Fibroblast of skin of right quadriceps (primary cell): ENCODE data around the gene PVRIG.
A peak's percentile ranks its signal among the peaks of the same experiment; 100 is the strongest.
"Not testable (repeated sequence)": the region's sequence is repeated elsewhere in the genome, so short reads cannot be mapped to it uniquely, and the experiment has no call there.

Experiments used
- DNase-seq: peaks from one replicate; pipeline ENCODE4 v3.0.0-alpha.2; 2013

Gene PVRIG

DNA sequence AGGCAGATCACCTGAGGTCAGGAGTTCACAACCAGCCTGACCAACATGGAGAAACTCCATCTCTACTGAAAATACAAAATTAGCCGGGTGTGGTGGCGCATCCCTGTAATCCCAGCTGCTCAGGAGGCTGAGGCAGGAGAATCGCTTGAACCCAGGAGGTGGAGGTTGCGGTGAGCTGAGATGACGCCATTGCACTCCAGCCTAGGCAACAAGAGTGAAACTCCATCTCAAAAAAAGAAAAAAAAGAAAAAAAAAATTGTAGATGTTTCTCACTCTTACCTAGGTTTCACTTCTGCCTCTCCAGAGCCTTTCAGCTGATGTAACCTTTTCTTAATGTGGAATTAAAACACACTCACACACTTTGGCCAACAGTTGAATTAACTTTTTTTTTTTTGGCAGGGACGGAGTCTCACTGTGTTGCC, 23.8 kb upstream of the PVRIG start:
- not testable (repeated sequence) for DNase-seq

DNA sequence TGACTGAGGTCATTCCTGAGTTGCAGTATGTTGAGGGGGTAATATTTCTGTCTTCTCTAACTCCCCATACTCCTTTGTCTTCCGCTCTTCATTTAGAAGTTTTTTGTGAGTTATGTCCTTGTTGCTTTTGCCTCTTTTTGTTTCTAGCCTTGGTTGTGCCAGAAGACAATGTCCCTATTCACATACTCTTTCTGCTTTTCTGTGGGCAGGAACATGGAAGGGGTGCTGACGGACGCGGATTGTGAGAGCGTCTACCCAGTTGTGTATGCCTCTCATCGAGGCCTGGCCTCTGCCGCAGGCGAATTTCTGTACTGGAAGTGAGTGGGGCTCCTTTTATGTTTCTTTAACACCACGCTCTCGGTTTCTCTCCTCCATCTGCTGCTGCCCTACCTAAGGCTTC, 21.5 kb upstream of the PVRIG start:
- DNase-seq: no peak

DNA sequence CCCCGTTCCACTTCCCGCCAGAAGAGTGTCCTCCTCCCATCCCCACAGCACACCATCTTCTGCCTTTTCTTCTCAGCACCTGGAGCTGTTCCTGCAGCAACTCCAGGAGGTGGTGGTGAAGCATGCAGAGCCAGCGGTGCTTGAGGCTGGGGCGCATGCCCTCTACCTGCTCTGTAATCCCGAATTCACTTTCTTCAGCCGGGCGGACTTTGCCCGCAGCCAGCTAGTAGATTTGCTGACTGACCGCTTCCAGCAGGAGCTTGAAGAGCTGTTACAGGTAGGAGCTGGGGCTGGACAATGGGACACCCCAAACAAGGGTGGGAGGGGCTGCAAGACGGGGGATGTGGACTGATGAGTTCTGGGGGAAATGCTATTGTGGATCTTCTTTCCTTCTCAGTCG, 19.1 kb upstream of the PVRIG start:
- DNase-seq: no peak

DNA sequence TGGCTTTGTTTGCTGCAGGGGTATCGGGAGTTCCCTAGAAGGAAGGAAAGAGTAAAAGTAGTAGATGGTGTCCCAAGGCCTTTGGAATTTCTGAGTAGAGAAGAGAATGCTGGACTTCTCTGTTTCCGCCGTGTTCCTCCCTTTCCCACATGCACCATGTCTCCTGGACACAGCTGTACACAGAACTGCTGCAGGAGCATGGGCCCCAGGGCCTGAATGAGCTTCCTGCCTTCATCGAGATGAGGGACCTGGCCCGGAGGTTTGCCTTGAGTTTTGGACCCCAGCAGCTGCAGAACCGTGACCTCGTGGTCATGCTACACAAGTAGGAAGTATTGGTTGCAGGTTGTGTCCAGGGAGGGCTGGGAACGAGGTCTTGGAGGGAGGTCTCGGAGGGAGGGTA, 15.3 kb upstream of the PVRIG start:
- no peak for DNase-seq

DNA sequence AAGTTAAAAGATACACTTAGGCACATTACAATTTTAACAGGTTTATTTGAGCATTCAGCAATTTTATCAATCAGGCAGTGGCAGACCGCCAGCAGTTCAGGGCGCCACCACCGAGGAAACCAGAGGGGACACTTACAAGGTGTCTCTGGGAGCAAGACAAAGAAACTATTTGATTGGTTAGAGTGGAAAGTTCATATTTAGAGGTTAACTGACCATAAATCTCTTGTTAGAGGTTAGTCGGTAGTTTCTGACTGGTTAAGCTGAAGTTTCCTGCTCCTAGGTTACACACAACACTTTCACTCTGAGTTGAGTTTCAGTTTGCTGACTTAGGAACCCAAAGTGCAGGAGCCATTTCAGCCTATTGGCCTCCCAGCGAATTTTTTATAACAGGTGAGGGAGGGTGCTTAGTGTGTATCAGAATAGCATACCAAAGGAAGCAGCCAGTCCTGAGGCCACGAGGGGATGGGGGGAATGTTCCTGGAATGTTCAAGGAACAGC, 10.8 kb upstream of the PVRIG start:
- DNase-seq: no peak

DNA sequence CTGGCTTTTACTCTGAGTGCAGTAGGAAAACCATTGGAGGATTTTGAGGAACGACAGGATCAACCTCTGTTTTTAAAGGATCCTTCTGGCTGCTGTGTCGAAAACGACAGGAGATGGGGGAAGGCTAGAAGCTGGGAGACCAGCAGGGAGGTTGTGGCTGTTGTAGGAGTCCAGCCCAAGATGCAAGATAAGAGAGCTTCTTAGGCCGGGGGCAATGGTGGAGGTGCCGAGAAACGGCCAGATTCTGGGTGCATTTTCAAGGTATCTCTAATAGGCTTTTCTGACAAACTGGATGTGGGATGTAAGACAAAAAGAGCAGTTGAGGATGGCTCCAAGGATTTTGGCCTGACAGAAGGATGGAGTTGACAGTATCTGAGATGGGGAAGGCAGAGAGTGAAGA, 10.3 kb upstream of the PVRIG start:
- no peak for DNase-seq

DNA sequence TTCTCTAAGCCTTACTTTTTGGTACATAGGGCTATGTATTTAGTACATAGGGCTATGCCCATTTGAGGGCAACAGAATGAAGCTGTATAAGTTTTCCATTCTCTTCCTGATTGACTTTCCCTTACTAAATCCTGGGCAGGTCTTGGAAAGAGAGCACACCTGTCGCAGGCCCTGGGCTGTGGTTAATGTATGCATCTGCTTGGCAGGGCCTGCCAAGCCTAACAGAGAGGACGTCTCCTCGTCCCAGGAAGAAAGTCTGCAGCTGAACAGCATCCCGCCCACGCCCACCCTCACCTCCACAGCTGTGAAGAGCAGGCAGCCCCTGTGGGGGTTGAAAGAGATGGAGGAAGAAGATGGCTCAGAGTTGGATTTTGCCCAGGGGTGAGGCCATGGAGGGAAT, 8.9 kb upstream of the PVRIG start:
- no peak for DNase-seq

DNA sequence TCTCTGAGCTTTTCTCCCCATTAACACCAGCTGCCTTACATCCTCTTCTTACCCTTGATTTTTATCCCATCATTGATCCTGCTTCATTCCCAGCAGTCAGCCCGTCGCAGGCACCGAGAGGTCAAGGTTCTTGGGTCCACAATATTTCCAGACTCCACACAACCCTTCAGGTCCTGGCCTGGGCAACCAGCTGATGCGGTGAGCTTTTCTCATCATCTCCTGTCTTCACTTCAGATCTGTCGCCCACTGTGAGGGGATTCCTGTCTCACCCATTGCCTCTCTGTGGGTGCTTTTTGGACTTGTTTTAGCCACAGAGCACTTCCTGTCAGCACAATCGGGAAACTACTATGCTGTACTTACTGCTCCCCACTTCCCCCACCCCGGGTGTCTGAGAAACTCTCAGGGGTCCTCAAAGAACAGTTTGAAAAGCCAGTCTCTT, 8.4 kb upstream of the PVRIG start:
- no peak for DNase-seq

DNA sequence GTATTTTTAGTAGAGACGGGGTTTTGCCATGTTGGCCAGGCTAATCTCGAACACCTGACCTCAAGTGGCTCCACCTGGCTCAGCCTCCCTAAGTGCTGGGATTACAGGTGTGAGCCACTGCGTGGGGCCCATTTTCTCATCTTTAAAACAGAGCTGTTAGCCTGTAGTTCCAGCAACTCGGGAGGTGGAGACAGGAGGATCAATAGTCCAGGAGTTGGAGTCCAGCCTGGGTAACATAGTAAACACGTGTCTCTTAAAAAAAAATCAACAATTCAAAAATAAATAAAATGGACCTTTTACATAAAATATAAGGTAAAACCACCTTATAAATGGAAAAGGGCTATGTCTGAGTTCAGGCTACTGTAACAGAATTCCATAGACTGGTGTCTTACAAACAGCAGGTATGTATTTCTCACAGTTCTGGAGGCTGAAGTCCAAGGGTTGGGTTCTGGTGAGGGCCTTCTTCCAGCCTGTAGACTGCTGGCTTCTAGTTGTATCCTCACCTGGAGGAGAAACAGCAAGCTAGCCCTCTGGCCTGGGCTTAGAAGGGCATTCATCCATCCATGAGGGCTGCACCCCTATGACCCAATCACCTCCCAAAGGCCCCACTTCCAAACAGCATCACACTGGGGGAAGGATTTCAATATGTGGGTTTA, 7.0 kb upstream of the PVRIG start:
- no peak for DNase-seq

DNA sequence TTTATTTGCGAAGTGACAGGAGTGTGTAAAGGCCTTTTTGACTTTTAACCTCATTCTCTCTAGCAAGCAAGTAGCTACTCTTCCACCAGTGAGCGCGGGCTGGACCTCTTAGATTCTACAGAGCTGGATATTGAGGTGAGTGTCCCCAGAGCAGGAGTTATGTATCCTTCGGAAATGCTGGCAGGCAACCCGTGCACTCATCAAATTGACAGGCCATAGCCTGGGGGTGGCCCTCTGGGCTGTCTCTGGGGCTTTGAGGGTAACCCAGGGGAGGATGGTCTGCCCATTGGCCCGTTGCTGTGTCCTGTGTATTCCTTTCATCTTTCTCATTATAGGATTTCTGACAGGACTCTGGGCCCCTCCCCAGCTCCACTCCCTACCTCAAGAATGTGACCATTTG, 6.1 kb upstream of the PVRIG start:
- no peak for DNase-seq

DNA sequence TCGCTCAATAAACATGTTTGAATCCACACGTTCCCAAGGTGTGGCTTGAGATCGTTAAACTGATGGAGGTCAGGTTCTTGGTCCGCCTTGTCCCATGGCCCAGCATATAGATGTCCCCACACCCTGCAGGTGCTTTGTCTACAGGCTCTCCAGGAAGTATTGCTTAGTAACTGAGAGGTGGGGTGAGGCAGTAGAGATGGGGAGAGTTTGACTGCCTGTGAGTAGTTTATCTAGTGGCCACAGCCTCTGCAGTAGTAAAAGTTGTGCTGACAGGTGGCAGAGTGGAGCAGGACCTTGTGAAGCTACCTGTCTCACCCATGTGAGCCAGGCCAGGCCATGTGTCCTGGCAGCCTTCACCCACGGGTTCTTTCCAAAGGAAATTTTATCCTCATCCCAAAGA, 5.4 kb upstream of the PVRIG start:
- DNase-seq: not testable (repeated sequence)

DNA sequence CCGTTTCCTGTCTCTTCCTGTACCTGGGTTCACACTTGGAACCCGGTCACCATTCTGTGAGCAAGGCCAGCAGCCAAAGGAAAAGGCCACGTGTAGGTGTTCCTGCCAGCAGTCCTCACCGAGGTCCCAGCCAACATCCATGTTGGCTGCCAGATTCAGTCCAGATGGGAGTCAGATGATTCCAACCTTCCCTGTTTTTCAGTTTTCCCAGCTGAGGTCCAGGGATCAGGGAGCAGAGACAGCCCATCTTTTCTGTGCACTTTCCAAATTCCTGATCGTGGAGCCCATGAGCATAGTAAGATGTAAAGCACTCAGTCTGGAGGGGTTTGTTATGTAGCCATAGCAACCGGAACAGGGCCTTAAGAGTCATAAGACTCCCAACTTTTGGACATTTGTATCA, 3.9 kb upstream of the PVRIG start:
- DNase-seq: peak; percentile 21

DNA sequence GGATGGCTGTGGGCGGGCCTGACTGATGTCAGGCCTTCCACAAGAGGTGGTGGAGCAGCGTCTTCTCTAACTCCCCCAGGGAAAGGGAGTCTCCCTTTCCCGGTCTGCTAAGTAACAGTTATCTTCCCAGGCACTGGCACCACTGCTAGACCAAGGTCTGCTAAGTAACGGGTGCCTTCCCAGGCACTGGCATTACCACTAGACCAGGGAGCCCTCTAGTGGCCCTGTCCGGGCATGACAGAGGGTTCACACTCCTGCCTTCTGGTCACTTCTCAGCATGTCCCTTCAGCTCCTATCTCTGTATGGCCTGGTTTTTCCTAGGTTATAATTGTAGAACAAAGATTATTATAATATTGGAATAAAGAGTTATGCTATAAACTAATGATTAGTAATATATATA, 1.8 kb upstream of the PVRIG start:
- not testable (repeated sequence) for DNase-seq

DNA sequence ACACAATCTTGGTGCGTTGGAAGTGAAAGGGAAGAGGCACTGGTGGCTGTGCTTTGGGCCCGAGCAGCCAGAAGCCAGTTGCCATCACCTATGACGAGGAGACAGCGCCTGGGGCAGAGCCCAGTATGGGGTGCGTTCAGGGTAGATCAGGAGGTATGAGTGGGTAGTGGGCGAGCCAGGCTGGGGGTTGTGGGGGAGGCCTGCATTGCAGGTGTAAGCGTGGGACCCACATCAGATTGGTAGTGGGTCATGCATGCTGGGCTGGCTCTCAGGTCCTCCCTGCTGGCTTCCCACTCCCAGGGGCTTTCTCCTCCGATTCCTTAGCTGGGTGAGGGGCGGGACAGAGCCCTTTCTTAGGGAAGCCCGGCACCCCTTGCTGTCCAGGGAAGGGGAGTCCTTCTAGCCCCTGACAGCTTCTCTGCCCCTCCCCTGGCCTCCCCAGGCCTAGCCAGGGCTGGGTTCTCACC, 445 bp upstream of the PVRIG start:
- no peak for DNase-seq

DNA sequence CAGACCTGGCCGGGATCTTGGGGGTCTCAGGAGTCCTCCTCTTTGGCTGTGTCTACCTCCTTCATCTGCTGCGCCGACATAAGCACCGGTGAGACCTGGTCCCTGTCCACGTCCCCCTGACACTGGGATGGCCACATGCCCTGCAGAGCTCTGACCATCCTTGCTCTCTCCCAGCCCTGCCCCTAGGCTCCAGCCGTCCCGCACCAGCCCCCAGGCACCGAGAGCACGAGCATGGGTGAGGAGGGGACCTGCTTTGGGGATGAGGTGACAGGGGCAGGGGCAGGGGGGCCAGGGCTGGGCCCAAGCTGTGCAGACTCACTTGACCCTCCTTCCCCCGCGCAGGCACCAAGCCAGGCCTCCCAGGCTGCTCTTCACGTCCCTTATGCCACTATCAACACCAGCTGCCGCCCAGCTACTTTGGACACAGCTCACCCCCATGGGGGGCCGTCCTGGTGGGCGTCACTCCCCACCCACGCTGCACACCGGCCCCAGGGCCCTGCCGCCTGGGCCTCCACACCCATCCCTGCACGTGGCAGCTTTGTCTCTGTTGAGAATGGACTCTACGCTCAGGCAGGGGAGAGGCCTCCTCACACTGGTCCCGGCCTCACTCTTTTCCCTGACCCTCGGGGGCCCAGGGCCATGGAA, 959 bp downstream of the PVRIG start:
- no peak for DNase-seq

DNA sequence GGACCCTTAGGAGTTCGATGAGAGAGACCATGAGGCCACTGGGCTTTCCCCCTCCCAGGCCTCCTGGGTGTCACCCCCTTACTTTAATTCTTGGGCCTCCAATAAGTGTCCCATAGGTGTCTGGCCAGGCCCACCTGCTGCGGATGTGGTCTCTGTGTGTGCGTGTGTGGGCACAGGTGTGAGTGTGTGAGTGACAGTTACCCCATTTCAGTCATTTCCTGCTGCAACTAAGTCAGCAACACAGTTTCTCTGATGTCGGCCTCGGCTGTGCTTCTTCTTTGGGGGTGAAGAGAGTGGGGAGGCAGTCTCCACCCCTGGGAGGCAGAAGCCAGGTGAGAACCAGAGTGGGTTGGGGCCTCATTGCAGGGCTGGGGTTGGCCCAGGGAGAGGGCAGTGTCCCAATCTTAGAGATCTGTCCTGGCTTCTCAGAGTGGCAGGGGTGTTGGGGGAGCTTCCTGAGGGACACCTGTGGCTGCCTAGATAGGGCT, 1.5 kb downstream of the PVRIG start:
- DNase-seq: no peak

DNA sequence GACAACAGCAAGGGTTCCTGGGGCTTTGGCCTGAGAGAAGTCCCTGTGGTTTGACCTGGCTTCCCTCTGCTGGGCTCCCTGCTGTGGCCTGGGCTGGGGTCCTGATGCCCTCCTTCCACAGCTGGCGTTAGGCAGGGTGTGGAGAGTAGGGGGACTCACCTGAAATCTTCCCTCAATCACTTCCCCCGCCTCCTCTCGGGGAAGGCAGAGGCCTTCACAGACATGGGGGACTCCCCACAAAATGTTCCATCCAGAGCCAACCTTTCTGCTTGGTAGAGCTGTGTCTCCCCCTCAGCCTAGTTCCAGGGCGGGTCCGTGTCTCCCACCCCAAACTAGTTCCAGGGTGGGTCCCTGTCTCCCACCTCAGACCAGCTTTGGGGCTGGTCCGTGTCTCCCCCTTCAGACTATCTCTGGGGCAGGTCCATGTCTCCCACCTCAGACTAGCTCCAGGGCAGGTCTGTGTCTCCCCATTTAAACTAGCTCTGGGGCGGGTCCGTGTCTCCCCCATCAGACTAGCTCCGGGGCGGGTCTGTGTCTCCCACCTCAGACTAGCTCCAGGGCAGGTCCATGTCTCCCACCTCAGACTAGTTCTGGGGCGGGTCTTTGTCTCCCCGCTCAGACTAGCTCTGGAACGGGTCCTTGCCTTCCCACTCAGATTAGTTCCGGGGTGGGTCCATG, 2.2 kb downstream of the PVRIG start:
- DNase-seq: no peak

DNA sequence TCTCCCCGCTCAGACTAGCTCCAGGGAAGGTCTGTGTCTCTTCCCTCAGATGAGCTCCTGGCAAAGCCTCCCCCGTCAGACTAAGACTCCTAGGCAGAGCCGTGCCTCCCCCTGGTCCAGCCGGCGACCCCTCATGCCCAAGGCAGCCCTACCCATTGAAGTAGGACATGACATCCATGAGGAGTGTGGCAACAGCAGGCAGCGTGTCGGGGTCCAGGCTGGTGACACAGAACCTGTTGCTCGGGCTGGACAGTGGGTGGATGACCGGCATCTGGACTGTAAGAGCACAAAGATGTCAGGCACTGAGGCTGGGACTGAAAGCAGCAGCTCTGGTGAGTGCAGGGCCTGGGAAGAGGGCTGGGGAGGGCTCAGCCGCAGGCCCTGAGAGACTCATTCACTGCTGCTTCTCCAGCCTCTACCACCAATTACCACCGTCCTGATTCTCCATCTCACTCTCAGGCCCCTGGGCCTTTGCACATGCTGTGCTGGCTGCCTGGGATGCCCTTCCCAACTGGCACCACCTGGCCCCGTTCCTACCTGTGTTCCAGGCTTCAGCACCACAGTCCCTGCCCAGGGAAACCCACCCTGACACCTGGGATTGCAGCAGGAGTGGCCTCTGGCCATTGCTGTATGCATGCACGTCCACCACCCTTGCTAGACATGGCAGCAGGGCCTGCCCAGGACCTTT, 2.8 kb downstream of the PVRIG start:
- no peak for DNase-seq

DNA sequence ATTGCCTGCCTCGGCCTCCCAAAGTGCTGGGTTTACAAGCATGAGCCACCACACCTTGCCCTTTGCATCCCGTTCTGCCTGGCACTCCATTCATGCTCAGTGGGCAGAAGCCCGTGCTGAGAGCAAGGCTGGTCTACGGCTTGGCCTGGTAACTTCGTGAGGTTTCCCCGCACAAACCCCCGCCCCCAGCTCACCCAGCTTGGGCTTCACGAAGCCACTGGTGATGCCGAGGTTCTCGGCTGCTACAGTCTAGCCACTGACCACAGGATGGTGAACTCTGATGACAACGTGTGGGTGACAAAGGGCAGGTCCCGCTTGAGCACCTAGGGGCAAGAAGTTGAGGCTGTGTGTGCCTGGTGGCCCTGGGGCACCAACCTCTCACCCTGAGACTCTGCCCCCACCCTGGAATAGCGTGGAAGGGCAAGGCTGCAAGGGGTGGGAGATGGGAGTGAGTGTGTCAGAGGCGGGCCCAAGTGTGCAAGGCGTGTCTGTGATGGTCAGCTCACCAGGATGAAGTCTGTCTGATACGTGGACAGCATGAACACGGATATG, 3.7 kb downstream of the PVRIG start:
- DNase-seq: not testable (repeated sequence)

DNA sequence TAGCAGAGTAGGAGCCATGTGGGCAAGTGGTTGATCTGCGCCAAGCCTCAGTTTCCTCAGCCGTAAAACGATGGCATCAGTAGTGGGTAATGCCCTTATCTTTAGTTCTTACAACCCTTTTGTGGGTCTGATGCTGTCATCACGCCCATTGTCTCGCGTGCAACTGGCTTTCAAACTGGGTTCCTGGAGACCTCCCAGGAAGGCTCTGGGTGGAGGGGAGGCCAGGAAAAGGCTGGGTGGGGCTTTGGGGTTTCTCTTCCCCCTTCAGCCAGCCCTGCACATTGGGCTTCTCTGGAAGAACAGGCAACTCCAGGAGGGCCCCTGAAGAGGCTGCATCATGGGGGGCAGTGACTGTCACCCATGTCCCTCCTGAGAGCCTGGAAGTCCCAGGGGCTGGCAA, 5.1 kb downstream of the PVRIG start:
- DNase-seq: not testable (repeated sequence)

DNA sequence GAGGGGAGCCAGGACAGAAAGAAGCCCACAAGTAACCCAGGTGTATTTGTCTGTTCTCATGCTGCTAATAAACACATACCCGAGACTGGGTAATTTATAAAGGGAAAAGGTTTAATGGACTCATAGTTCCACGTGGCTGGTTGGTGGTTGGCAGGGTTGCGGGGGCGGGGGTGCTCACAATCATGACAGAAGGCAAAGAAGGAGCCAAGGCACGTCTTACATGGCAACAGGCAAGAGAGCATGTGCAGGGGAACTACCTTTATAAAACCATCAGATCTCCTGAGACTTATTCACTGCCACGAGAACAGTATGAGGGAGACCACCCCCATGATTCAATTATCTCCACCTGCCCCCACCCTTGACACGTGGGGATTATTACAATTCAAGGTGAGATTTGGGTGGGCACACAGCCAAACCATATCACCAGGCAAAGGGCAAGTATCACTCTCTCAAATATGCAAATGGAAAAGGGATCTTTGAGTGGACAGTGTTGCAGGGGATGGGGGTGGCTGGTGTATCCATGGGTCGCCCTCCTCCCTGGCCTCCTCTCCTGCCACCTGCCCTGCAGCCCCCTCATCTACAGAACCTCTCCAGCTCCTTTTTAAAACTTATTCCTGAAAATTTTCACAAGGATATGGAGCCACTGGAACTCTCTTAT, 15.0 kb downstream of the PVRIG start:
- not testable (repeated sequence) for DNase-seq

DNA sequence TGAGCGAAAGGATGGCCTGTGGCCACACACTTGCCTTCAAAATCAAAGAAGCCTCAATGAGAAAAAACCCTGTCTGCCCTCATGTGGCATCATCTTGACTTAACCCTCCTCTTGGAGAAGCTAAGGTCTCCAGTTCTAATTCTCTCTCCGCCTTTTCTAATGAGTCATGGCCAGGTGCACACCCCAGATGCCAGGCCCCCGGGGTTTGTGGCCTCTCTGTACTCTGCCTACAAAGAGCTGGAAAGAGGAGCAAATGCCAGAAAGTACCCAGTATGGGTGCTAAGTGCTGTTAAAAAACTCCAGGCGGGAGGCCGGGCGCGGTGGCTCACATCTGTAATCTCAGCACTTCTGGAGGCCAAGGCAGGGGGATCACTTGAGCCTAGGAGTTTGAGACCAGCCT, 20.2 kb downstream of the PVRIG start:
- DNase-seq: not testable (repeated sequence)
